Thoracic aorta (tissue), 2 donors: ENCODE measurements around the gene MYT1. TPM values are rescaled to one million over a fixed set of nuclear protein-coding genes. Genes with fewer than 3 reads are reported as not detected.
"Not testable (repeated sequence)": the region's sequence is repeated elsewhere in the genome, so short reads cannot be mapped to it uniquely, and the experiment has no call there.

Experiments used
- ATAC-seq: fragments of 150-250 bp; one replicate; pipeline ENCODE4 v1.8.0; 2017; ENCODE audit warnings: low read depth; ENCODE audit not compliant: insufficient number of reproducible peaks, low FRiP score
- DNase-seq: peaks from one replicate; pipeline ENCODE4 v3.0.0-alpha.2; 2020; ENCODE audit warnings: low spot score
- H3K27ac ChIP-seq, 2 donors: fragments of 200-600 bp; sonication (generic); 1 replicate in 1 of 2; 2 replicates in 1 of 2; pipeline ENCODE4 v1.5.1; 2016; ENCODE audit warnings: mild to moderate bottlenecking in 2 of 2, moderate library complexity in 2 of 2
- H3K27me3 ChIP-seq: fragments of 200-600 bp; sonication (generic); replicated peaks from 2 replicates; pipeline ENCODE4 v1.6.0; 2016; ENCODE audit warnings: mild to moderate bottlenecking; ENCODE audit not compliant: insufficient read depth
- H3K36me3 ChIP-seq: fragments of 200-600 bp; sonication (generic); one replicate; pipeline ENCODE4 v1.5.1; 2016
- H3K4me1 ChIP-seq, 2 donors: fragments of 200-600 bp; sonication (generic); 1 replicate in 1 of 2; 2 replicates in 1 of 2; pipeline versions ENCODE4 v1.5.1 to v1.6.0; 2016; ENCODE audit warnings: low read depth in 2 of 2, mild to moderate bottlenecking in 1 of 2; ENCODE audit not compliant: control insufficient read depth in 1 of 2
- H3K4me3 ChIP-seq: fragments of 200-600 bp; sonication (generic); 2 replicates; pipeline ENCODE4 v1.5.1; 2016; ENCODE audit warnings: mild to moderate bottlenecking
- H3K9me3 ChIP-seq: fragments of 200-600 bp; sonication (generic); 2 replicates; pipeline ENCODE4 v1.5.1; 2016
- total RNA-seq, 2 donors: library from RNA; depleted of rRNA; stranded (reverse); fragments of >200 nt; gene quantifications; one replicate each; pipeline versions ENCODE4 v1.1.0 to v1.2.3, GENCODE V29; 2016
- TF ChIP-seq, protein P1 (sequence below): fragments of 200-600 bp; sonication (generic); IDR thresholded peaks from one replicate; pipeline ENCODE4 v1.5.1; 2019; ENCODE audit warnings: antibody characterized with exemption

The MYT1 gene
- total RNA-seq, 2 donors from 2014 or later, result not detected

DNA sequence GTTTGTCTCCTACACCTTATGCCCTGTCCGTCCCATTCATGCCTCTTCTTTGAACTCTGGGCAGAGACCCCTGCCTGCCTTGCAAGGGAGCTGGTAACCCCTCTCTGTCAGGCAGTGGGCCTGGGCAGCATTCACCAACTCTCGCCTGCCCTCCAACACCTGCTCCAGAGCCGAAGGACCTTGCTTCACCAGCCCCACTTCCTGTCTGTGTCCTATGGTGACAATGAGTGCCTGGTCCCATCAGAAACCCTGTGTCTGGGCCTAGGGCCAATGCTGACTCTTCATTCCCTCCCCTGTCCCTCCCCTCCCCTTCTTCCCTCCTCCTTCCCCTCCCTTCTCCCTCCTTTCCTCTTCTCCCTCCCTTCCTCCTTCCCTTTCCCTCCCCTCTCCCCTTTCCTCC lies 68.5 kb downstream of the MYT1 start:
- Histone ChIP-seq H3K27me3 (no peaks in the 10 kb centered on the region), H3K9me3 (no peaks in the 10 kb centered on the region), H3K36me3 (no peaks in the 10 kb centered on the region), H3K4me1 (no peaks in the 10 kb centered on the region), H3K27ac (no peak overlapping the region), H3K4me3 (no peak overlapping the region)
- DNase-seq (no peak), ATAC-seq (no peak)
- TF ChIP-seq, protein P1, sequence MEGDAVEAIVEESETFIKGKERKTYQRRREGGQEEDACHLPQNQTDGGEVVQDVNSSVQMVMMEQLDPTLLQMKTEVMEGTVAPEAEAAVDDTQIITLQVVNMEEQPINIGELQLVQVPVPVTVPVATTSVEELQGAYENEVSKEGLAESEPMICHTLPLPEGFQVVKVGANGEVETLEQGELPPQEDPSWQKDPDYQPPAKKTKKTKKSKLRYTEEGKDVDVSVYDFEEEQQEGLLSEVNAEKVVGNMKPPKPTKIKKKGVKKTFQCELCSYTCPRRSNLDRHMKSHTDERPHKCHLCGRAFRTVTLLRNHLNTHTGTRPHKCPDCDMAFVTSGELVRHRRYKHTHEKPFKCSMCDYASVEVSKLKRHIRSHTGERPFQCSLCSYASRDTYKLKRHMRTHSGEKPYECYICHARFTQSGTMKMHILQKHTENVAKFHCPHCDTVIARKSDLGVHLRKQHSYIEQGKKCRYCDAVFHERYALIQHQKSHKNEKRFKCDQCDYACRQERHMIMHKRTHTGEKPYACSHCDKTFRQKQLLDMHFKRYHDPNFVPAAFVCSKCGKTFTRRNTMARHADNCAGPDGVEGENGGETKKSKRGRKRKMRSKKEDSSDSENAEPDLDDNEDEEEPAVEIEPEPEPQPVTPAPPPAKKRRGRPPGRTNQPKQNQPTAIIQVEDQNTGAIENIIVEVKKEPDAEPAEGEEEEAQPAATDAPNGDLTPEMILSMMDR, result no peak

DNA sequence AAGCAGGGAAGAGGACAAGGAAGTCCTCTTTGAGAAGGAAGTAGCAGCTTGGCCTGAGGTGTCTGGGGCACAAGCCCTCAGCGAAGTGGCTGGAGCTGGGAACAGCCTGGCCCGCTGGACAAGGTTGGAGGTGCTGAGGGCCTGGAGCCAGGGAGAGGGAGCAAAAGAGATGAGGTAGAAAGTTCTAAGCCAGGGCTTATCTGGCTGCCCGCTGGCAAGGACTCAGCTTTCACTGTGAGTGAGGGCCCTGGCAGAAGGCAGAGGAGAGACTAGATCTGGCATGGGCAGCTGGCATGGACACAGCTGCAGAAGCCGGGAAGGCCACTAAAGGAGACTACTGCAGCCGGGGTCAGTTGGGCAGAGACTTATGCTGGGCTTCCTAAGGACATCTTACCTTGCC lies 69.5 kb downstream of the MYT1 start:
- H3K4me3 ChIP-seq, result no peak overlapping the region
- no peaks in the 10 kb centered on the region for H3K27me3 ChIP-seq
- DNase-seq (no peak), ATAC-seq (no peak)
- H3K36me3 ChIP-seq, result no peaks in the 10 kb centered on the region
- H3K27ac ChIP-seq, result no peak overlapping the region
- no peaks in the 10 kb centered on the region for H3K4me1 ChIP-seq
- H3K9me3 ChIP-seq, result no peaks in the 10 kb centered on the region
- TF ChIP-seq, protein P1, result no peak

DNA sequence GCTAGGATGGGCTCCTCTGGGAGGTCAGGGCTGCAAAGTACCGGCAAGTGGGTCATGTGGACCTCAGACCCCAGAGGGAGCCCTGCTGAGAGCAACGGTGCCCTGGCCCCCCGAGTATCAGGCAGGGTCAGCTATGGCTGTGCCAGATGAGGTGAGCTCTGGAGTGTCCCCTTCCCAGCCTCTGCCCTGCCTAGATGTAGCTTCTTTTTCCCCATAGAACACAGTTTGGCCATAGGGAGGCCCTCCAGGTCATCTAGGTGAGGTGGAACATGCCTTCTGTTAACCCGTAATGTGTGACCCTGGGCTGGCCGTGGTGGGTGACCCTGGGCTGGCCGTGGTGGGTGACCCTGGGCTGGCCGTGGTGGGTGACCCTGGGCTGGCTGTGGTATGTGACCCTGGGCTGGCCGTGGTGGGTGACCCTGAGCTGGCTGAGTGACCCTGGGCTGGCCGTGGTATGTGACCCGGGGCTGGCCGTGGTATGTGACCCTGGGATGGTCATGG lies 70.1 kb downstream of the MYT1 start:
- DNase-seq (no peak), ATAC-seq (no peak)
- Histone ChIP-seq H3K27me3 (no peaks in the 10 kb centered on the region), H3K4me3 (no peak overlapping the region), H3K9me3 (no peaks in the 10 kb centered on the region), H3K27ac (no peak overlapping the region), H3K36me3 (no peaks in the 10 kb centered on the region), H3K4me1 (no peaks in the 10 kb centered on the region)
- TF ChIP-seq, protein P1, result no peak

DNA sequence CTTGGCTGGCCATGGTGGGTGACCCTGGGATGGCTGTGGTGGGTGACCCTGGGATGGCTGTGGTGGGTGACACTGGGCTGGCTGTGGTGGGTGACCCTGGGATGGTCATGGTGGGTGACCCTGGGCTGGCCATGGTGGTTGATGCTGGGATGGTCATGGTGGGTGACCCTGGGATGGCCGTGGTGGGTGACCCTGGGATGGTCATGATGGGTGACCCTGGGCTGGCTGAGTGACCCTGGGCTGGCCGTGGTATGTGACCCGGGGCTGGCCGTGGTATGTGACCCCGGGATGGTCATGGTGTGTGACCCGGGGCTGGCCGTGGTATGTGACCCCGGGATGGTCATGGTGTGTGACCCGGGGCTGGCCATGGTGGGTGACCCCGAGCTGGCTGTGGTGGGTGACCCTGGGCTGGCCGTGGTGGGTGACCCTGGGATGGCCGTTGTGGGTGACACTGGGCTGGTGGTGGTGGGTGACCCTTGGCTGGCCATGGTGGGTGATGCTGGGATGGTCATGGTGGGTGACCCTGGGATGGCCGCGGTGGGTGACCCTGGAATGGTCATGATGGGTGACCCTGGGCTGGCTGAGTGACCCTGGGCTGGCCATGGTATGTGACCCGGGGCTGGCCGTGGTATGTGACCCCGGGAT lies 70.8 kb downstream of the MYT1 start:
- not testable (repeated sequence) for H3K4me3 ChIP-seq, H3K9me3 ChIP-seq, H3K4me1 ChIP-seq, H3K27ac ChIP-seq, H3K36me3 ChIP-seq, DNase-seq, H3K27me3 ChIP-seq, ATAC-seq

DNA sequence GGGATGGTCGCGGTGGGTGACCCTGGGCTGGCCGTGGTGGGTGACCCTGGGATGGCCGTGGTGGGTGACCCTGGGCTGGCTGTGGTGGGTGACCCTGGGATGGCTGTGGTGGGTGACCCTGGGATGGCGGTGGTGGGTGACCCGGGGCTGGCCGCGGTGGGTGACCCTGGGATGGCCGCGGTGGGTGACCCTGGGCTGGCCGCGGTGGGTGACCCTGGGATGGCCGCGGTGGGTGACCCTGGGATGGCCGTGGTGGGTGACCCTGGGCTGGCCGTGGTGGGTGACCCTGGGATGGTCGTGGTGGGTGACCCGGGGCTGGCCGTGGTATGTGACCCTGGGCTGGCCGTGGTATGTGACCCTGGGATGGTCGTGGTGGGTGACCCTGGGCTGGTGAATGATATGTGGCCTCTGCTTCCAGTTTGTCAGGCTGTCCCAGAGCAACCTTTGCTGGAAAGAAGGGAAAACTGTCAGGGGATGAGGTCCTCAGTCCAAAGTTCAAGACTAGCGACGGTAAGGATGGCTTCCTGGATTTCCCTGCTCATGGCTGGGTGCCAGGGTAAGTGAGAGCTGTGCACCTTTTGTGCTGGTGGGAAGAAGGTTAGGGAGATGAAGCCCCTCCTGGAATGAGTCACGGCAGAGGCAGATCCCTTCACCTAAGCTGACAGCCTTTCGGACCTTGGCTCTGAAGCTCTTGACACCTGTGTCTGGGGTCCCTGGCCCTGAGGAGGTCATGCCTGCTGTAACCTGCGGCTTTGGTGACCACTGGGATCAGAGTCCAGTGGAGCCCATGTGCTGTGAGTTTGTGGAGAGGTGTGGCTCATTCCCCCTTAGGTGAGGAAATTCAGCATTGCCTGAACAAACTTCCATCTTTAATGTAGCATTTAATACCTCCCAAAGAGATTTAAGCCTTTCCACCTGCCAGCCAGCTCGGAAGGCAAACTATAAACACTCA lies 72.2 kb downstream of the MYT1 start:
- no peak for DNase-seq
- ATAC-seq, result no peak

More for the DNA sequence above, 72.2 kb downstream of the MYT1 start:
- TF ChIP-seq, protein P1, result no peak
- no peaks in the 10 kb centered on the region for H3K9me3 ChIP-seq
- H3K4me3 ChIP-seq, result no peak overlapping the region
- H3K4me1 ChIP-seq, result no peaks in the 10 kb centered on the region
- no peaks in the 10 kb centered on the region for H3K27me3 ChIP-seq
- H3K36me3 ChIP-seq, result no peaks in the 10 kb centered on the region
- no peak overlapping the region for H3K27ac ChIP-seq
